ENCODE data around the gene CLIP4.
A peak's percentile ranks its signal among the peaks of the same experiment; 100 is the strongest.
"Not testable (repeated sequence)": the region's sequence is repeated elsewhere in the genome, so short reads cannot be mapped to it uniquely, and the experiment has no call there.

The CLIP4 gene

DNA sequence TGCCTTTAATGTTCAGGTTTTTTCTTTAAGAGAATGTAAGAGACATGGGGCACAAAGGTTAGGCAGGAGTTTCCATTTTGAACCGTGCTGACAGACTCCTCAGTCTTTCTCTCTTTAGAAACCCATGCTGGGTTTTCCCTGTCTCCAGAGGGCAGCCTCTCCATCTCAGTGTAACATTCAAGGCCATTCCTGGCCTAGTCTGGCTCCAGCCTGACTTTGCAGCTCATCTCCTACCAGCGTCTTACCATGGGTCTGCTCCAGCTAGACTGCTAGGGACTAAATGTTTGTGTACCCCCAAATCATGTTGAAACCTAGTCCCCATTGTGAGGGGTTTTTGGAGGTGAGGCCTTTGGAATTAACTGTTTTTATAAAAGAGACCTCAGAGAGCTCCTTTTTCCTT lies 9.8 kb upstream of the CLIP4 start:
- no peak for DNase-seq

DNA sequence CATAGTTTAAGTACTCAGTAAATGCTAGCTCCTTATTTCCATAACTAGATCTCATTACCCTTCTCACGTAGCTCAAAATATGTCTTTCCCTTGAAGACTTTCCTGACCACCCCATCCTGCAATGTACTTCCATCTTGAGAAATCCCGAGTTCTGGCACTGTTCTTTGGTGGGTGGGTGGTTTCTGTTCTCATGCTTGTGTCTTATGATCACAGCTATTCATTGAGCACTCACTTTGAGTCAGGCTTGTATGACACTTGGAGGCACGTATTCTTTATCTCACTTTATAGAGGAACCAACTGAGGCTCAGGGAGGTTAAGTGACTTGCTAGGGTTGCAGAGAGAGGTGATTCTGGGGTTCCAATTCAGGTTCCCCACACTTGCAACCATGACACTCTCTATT lies 9.0 kb upstream of the CLIP4 start:
- no peak for DNase-seq

DNA sequence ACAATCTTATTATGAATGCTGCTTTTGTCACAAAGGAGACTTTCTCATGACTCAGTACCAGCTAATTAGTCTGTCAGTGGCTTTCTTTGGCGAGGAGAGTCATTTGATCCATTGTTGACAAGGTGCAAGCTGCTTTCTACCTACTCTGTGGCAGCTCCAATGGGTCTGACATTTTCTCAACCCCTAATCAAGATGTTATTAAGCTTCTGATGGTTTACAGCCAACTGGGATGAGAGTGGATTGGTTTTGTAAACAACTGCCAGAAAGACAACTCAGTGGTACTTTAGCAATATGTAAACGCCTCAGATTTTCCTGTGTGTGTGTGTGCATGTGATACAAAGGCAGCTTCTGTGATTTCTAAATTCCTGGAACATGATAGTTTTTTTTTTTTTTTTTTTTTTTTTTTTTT lies 8.2 kb upstream of the CLIP4 start:
- DNase-seq: no peak

DNA sequence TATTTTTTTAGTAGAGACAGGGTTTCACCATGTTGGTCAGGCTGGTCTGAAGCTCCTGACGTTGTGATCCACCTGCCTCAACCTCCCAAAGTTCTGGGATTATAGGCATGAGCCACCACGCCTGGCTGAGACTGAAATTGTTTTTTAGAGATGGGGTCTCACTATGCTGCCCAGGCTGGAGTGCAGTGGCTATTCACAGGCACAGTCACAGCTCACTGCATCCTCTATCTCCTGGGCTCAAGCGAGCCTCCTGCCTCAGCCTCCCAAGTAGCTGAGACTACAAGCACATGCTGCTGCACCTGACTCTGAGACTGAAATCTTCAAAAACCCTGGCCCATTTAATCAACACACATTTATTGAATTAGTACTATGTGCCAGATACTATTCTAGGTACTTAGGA lies 7.7 kb upstream of the CLIP4 start:
- DNase-seq: not testable (repeated sequence)

DNA sequence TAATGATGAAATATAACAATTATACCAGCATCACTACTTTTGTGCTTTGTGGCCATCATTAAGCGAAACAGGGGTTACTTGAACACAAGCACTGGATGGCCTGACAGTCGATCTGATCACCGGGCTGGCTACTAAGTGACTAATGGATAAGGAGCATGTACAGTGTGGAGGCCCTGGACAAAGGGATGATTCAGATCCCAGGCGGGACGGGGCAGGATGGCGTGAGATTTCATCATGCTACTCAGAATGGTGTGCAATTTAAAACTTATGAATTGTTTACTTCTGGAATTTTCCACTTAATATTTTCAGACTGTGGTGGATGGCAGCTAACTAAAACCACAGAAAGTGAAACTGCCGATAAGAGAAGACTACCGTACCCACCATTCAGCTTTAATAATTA lies 7.0 kb upstream of the CLIP4 start:
- DNase-seq: no peak

DNA sequence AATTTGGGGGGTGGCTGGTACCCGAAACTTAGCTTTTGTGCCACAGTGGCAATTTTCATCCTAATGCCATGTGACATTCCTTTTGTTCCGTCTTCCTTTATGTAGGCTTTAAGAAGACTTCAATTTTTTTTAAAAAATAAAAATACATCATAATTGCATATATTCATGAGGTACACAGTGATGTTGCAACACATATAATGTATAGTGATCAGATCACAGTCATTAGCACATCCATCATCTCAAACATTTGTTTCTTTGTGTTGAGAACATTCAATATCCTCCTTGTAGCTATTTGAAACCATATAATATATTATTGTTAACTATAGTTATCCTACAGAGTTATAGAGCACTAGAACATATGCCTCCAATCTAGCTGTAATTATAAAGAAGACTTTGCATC lies 6.0 kb upstream of the CLIP4 start:
- DNase-seq: no peak

DNA sequence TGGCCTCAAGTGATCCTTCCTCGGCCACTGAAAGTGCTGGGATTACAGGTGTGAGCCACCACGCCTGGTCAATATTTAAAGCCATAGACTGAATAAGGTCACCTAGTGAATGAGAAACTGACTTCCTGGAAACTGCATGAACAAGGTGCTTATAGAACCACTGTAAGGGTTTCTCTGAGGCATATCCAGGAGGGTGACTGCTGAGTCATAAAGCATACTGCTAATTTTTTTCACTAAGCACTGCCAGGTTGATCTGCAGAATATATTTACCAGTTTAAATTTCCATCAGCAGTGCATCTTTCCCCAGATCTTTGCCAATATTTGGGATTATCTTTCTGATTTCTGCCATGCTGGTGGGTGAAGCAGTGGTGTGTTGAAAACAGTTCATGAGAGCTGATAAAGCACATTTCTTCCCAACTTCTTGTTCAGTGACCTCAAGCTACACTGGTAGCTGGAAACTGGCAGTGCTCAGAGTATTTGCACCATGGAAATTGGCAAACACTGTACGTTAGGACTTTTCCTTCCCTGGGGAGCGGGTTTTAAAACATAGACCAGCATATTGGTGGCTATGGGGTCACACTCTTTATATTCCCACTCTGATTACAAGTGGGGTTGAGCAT lies 4.2 kb upstream of the CLIP4 start:
- DNase-seq: no peak

DNA sequence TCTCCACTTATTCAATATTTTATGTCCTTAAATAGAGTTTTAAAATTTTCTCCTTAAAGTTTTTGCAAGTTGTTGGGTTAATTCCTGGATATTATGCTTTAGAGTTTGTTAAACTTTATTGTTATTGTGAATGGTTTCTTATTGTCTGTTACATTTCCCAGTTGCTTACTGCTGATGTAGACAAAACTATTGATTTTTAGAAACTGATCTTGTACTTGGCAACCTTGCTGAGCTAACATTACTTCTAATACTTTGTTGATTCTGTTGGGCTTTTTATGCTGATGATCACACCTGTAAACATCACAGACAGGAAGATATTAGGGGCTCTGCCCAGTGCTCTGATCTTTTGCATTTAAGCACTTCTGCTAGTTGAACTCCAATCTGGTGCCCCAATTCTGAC lies 2.8 kb upstream of the CLIP4 start:
- DNase-seq: no peak

DNA sequence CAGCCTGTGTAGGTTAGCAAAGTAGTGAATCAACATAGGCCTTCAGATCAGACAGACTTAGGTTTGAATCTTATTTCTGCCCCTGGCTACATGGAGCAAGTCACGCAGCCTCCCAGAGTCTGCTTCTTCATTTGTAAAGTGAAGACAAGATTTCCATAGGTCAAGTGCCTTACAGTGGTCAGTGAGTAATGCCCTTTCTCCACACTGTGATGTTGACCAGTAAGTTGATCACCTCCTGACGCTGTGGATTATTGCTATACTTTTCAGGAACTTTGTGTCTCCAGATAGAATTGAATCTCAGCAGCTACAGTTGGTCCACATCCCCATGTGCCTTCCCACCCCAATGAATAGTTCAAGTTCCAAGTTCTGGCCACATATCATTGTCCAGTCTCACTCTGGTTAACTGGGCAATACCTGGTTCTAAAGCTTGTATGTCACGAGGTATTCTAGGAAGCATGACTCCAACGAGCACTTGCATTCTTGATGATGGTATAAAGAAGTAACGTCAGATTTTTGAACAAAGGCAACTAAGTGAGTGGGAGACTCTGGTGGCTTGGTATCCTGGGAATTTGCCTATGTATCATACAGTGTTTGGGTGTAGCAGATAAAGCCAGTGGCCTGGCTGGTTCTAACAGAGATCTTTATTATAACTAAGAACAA lies 2.1 kb upstream of the CLIP4 start:
- DNase-seq: no peak

DNA sequence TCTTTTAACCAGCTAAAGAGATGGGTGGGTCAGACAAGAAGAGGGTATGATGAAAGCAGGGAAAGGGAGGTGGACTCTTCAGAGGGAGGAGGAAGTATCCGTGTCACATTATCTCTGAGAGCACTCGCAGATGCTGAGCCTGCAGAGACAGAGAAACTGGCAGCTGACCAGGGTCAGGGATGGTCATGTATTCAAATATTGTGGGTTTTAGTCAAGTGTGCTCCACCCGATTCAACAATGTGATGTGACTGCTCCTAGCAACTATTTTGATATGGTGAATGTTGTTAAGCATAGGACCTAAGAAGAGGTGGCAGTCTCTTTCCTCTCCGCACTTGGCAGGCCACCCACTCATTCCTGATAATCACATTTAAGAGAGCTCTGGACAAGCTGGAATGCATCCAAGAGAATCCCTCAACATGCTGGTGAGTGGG lies 1.3 kb upstream of the CLIP4 start:
- DNase-seq: no peak

DNA sequence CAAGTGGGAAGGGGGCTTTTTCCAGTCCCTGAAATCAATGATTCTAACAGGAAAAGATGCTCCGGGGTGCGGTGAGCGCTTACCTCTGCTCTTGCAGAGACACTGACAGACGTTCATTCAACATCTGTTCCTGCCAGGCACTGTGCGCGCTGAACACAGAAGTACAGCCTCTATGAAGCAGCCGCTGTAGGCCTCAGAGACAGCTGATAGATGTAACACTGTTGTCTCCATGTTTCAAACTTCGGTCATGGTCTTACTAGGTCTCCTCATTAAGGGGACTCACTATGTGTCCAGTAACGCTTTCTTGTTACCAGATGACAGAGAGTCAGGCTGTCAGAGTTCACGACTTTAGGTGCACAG lies 649 bp upstream of the CLIP4 start:
- no peak for DNase-seq

DNA sequence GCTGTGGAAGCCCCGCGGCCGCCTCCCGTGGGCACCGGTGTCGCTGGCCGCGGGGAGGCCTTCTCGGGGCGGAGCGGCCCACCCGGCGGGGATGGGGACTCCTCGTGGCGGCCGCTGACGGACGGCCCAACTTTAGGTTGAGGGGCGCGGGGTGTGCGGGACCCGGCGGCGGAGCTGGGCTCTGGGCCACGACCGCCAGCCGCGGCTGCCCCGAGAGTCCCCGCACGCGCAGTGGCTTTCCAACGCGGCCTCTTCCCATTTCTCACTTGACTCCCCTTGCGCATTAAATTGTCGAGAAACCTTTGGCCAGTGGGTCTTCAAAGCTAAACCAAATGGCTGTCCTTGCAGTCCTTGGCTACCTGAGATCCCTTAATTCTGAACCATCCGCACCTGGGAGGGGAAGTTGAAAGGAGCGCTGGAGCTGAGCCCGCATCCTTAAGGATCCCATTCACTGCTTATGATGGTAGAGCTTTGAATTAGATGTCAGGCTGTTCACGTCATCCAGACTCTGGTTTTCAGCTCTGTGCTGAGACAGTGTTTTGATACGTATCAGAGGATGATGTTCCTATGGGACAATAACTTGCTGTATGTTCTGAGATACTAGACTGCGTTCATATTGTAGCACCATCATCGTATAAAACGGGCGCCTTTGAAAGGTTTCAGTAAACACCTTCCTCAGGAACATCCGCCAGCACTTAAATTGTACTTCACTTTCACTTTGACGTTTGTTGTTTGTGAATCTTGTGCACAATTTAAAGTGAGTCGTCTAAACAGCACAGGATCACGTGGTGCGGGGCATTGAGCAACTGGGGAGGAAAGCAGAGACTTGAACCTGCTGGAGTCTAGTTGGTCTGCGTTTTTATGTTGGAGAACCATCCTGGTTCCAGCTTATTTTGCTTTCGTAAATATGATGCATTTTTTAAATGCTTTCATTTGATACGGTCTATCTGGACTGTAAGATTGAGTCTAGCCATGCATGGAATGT lies 874 bp downstream of the CLIP4 start:
- peak; percentile 61 for DNase-seq

DNA sequence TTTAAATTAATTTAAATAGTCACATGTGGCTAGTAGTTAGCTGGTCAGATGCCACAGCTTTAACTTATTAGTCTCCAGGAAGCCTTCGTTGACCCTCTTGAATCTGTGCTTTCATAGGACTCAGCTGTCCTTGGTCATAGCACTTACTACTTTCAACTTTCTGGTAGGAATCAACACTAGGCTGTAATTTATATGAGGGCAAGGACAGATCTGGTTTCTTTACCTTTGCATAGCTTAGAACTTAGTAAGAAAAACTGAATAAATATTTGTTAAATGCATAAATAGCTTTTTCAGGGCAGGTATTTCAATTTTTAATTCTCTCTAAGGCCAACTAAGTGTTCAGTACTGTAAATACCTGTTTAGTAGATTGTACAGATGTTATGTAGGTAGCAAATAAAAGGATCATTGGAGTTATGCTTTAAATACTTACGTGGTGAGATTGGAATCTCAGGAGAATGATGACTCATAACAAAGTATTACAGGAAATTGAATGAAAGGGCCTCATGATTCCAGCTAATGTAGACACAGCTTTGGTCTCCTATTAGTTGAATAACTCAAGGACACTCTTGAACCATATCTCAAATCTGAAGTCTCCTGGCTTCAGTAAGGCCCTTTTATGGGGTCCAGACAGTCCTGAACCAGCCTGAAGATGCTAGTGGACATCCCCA lies 2.6 kb downstream of the CLIP4 start:
- DNase-seq: no peak

DNA sequence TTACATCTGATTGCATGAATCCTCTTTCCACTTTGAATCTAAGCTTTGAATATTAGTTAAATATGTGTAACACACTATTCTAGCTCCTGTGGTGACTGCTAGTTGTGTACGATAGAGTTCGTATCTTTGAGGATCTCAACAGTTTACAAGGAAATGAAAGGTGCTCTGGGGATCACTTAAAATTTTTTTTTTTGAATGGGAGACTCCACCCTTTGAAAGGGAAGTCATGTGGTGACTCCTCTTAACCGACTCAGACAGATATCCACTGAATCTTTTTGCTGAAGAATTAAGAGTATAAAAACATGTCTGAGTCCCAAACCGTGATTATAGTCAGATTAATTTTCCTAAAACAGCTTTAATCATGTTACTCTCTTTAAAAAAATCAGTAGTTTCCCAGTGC lies 4.0 kb downstream of the CLIP4 start:
- DNase-seq: no peak

DNA sequence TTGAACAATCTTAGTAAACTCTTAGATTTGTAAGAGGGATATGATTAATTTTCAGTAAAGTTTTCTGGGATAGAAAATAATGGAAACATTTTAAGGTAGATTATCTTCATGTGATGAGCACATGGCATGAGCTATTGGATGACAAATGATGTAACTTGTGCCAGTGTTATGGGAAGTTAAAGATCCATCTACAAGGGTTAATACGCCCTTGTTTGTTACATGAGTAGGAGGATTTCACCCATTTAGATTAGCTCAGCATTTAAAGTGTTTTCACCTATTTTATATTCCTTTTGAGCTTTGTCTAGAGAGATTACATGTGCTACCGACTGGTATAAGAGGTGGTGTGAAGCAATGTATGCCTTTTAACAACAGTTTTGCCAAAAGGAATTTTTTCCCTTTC lies 5.6 kb downstream of the CLIP4 start:
- DNase-seq: no peak

DNA sequence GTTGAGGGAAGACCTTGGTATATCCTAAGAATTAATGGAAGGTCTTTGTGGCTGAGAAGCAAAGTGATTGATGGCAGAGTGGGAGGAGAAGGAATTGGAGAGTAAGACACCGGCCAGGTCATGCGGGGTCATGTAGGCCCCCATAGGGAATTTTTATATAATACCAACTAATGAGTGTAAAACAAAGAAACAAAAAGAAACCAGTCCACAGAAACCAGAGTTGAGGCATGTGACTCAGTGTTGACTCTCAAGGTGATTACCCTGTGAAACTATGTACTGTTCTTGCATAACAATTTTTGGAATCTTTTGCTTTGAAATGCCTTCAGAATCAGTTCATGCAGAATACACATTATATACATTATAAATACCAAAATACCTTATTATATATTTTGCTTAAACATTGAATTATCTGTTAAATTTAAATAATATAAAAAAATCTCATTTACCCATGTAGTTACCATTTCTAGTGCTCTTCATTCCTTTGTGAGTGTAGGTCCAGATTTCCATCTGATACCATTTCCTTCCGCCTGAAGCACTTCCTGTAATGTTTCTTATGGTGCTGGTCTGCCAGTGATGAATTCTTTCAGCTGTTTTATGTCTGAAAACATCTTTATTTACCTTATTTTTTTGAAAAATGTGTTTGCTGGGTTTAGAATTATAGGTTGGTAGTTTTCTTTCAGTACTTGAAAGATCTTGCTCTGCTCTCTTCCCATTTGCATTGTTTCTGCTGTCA lies 8.6 kb downstream of the CLIP4 start:
- DNase-seq: no peak

DNA sequence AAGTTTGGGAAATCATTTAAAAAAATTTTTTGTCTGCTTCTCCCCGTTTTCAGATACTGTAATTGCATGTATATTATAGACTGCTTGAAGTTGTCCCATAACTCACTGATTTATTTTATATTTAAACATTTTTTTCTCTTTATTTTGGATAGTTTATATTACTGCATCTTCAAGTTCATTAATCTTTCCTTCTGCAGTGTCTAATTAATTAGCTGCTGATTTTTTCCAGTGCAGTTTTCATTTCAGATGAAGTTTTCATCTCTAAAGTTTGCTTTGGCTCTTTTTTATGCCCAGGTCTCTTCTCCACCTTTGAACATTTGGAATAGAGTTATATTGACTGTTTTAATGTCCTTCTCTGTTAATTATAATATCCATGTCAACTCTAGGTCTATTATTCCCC lies 9.3 kb downstream of the CLIP4 start:
- DNase-seq: no peak

DNA sequence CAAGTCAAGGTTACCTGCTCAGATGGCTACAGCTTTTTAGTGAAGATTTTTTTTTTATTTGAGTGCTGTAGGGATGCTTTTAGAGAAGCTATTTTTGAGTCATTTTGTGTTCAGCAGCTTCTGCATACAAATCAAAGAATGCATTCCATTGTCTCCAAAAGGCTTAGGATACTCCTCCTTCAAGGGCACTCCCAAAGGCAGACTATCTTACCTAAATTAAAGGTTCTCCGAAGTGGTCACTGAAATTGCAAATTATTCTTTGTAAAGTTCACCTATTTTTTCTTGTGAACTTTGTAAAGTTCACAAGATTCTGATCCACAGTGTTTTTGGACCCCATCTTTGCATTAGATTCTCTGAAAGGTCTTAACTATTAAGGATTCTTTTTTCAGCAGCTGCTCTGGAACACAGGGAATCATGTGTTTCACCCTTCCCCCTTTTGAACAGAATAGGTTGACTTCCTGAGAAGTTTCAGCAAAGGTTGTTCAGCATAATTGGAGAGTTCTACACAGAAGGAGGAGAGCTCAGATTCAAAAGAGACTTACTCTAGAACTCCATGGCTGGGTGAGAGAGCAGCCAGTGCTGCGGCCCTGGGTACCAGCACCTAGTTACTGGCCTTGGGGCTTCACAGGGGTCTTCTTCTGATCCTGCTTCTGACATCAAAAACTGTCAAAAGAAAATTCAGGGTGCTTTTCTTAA lies 14.5 kb downstream of the CLIP4 start:
- DNase-seq: no peak

DNA sequence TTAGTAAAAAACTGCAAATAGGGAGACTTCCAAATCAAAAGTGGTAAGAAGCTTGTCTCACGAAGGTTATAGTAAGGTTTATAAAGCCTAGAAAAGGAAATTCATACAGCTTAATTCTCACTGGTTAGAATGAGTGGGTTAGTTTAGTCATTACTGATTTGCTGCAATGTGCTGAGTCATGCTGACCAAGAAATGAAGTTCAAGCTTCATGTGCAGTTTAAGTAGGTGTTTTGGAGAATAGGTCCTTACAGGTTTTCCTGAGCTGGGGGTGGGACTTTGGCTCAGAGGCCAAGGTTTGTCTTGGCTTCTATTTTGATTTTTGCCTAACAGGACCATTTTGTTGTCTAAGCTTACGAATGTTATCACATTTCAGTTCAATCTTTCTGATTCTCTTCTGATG lies 15.1 kb downstream of the CLIP4 start:
- no peak for DNase-seq

DNA sequence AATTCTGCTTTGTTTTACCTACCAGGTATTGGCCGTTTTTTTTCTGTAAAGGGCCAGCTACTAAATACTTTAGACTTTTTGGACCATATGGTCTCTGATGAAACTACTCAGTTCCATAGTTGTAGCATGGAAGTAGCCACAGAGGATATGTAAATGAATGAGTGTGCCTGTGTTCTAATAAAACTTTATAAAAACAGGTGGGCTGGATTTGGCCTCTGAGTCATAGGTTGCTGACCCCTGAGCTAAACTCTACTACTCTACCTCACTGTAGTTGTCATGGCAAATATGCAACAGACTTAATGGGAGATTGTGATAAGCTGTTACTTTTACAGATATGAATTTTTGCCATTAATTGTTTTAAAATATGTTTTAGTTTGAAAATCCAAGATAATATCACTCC lies 19.7 kb downstream of the CLIP4 start:
- DNase-seq: no peak

DNA sequence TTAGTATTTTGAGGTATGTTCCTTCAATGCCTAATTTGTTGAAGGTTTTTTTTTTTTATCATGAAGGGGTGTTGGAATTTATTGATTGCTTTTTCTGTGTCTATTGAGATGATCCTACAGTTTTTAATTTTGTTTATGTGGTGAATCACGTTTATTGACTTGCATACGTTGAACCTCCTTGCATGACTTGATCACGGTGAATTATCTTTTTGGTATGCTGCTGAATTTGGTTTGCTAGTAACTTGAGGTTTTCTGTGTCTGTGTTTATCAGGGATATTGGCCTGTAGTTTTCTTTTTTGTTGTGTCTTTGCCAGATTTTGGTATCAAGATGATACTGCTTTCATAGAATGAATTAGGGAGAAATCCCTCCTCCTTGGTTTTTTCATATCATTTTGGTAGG lies 23.9 kb downstream of the CLIP4 start:
- DNase-seq: no peak

DNA sequence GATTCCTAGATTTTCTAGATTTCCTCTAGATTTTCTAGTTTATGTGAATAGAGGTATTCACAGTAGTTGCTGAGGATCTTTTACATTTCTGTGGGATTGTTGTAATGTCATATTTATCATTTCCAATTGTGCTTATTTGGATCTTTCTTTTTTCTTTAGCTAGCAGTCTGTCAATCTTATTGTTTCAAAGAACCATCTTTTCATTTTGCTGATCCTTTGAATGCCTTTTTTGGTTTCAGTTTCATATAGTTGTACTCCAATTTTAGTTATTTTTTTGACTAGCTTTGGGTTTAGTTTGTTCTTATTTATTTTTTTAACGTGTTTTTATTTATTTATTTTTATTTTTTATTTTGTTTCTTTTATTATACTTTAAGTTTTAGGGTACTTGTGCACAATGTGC lies 24.5 kb downstream of the CLIP4 start:
- no peak for DNase-seq

All from activated CD4-positive, alpha-beta T cell treated with anti-CD3 and anti-CD28 coated beads, Interleukin-2, amount 50 U/mL, for 1 hour (primary cell).